ENCODE data around the gene OSMR. TPM values are rescaled to one million over a fixed set of nuclear protein-coding genes. Genes with fewer than 3 reads are reported as not detected.

Gene OSMR
- total and polyA plus RNA-seq, 3 donors from 2014 or later = 12.9 to 18.3 (median 13.5) TPM

GRCh38 chr5:38913714-38914113 lies 67.9 kb downstream of the OSMR start:
- Histone ChIP-seq H3K27ac (no peak overlapping the region), H3K4me1 (no peaks in the 10 kb centered on the region), H3K27me3 (no peaks in the 10 kb centered on the region), H3K9me3 (no peaks in the 10 kb centered on the region), H3K4me3 (no peak overlapping the region), H3K36me3 (ENCODE audit: low read depth, missing control alignments) (no peaks in the 10 kb centered on the region)
- 76 to 80% methylated on average over 2 of the region's 2 CpGs for WGBS, 2 donors
- no peak for TF ChIP-seq POLR2A (IDR thresholded peaks at IDR 0.05)
- TF ChIP-seq CTCF (IDR thresholded peaks at IDR 0.05) = no peak
- intact Hi-C loops (cut with DNase I; ENCODE audit: low total_unique reads) = no loop called here
- no peak for DNase-seq

- Histone ChIP-seq H3K9me3 (no peaks in the 10 kb centered on the region), H3K4me3 (no peak overlapping the region), H3K27me3 (no peaks in the 10 kb centered on the region), H3K36me3 (ENCODE audit: low read depth, missing control alignments) (no peaks in the 10 kb centered on the region), H3K4me1 (no peaks in the 10 kb centered on the region), H3K27ac (no peak overlapping the region)
- intact Hi-C loops (cut with DNase I; ENCODE audit: low total_unique reads) = no loop called here
- TF ChIP-seq POLR2A (IDR thresholded peaks at IDR 0.05) (no peak), CTCF (IDR thresholded peaks at IDR 0.05) (no peak)
- no peak for DNase-seq
- 76 to 78% methylated on average over 7 of the region's 7 CpGs for WGBS, 2 donors
These were observed 71.0 kb downstream of the OSMR start for GRCh38 chr5:38916802-38917201.

GRCh38 chr5:38921174-38921573 lies 75.4 kb downstream of the OSMR start:
- WGBS, 2 donors = 52 to 95% methylated on average over 1 of the region's 1 CpG
- DNase-seq = no peak

GRCh38 chr5:38922199-38922598 lies 76.4 kb downstream of the OSMR start:
- no peaks in the 10 kb centered on the region for H3K27me3 ChIP-seq
- H3K4me3 ChIP-seq = no peak overlapping the region
- H3K27ac ChIP-seq = no peak overlapping the region
- H3K36me3 ChIP-seq (ENCODE audit: low read depth, missing control alignments) = no peaks in the 10 kb centered on the region
- peak; percentile 29 to 74 (median 69) for TF ChIP-seq CTCF (IDR thresholded peaks at IDR 0.05)
- no peak for TF ChIP-seq POLR2A (IDR thresholded peaks at IDR 0.05)
- WGBS, 2 donors = 19 to 44% methylated on average over 1 of the region's 1 CpG
- peak; percentile 78 for DNase-seq
- intact Hi-C loops (cut with DNase I; ENCODE audit: low total_unique reads) = no loop called here
- H3K9me3 ChIP-seq = no peaks in the 10 kb centered on the region
- no peaks in the 10 kb centered on the region for H3K4me1 ChIP-seq

More at GRCh38 chr5:38921174-38921573, 75.4 kb downstream of the OSMR start:
- H3K4me1 ChIP-seq = no peaks in the 10 kb centered on the region
- H3K27ac ChIP-seq = no peak overlapping the region
- H3K27me3 ChIP-seq = no peaks in the 10 kb centered on the region
- H3K9me3 ChIP-seq = no peaks in the 10 kb centered on the region
- no peak overlapping the region for H3K4me3 ChIP-seq
- intact Hi-C loops (cut with DNase I; ENCODE audit: low total_unique reads) = no loop called here
- no peaks in the 10 kb centered on the region for H3K36me3 ChIP-seq (ENCODE audit: low read depth, missing control alignments)
- TF ChIP-seq CTCF (IDR thresholded peaks at IDR 0.05) (no peak), POLR2A (IDR thresholded peaks at IDR 0.05) (no peak)

GRCh38 chr5:38923661-38924451 lies 78.0 kb downstream of the OSMR start:
- DNase-seq = no peak
- Histone ChIP-seq H3K4me1 (no peaks in the 10 kb centered on the region), H3K27me3 (no peaks in the 10 kb centered on the region), H3K36me3 (ENCODE audit: low read depth, missing control alignments) (no peaks in the 10 kb centered on the region), H3K27ac (no peak overlapping the region), H3K9me3 (no peaks in the 10 kb centered on the region), H3K4me3 (no peak overlapping the region)
- WGBS, 2 donors = 67% methylated on average over 3 of the region's 3 CpGs
- intact Hi-C loops (cut with DNase I; ENCODE audit: low total_unique reads) = no loop called here
- TF ChIP-seq CTCF (IDR thresholded peaks at IDR 0.05) (no peak), POLR2A (IDR thresholded peaks at IDR 0.05) (no peak)

Data from testis (tissue), 3 donors.